ENCODE data around the gene ZNF334.

Gene ZNF334

GRCh38 chr20:46545077-46545826 is 31.9 kb upstream of the ZNF334 start:
- DNase-seq: no peak

- no peak for DNase-seq
Measured at GRCh38 chr20:46544576-46544975, 31.2 kb upstream of the ZNF334 start.

- no peak for DNase-seq
Measured at GRCh38 chr20:46543959-46544358, 30.6 kb upstream of the ZNF334 start.

GRCh38 chr20:46543033-46543432 is 29.7 kb upstream of the ZNF334 start:
- no peak for DNase-seq

- no peak for DNase-seq
Measured at GRCh38 chr20:46541229-46541935, 28.0 kb upstream of the ZNF334 start.

- no peak for DNase-seq
Measured at GRCh38 chr20:46539113-46539512, 25.8 kb upstream of the ZNF334 start.

GRCh38 chr20:46530640-46531039 is 17.3 kb upstream of the ZNF334 start:
- no peak for DNase-seq

GRCh38 chr20:46523696-46524328 is 10.5 kb upstream of the ZNF334 start:
- DNase-seq: no peak

- DNase-seq: no peak
Measured at GRCh38 chr20:46523108-46523507, 9.7 kb upstream of the ZNF334 start.

GRCh38 chr20:46520976-46521579 is 7.7 kb upstream of the ZNF334 start:
- peak; percentile 13 for DNase-seq

GRCh38 chr20:46520540-46520939 is 7.2 kb upstream of the ZNF334 start:
- DNase-seq: no peak

GRCh38 chr20:46519471-46520068 is 6.2 kb upstream of the ZNF334 start:
- no peak for DNase-seq

- DNase-seq: no peak
Measured at GRCh38 chr20:46509523-46509922, 3.8 kb downstream of the ZNF334 start.

GRCh38 chr20:46507760-46508407 is 5.5 kb downstream of the ZNF334 start:
- DNase-seq: no peak

- no peak for DNase-seq
Measured at GRCh38 chr20:46505506-46505905, 7.9 kb downstream of the ZNF334 start.

GRCh38 chr20:46501961-46502360 is 11.4 kb downstream of the ZNF334 start:
- DNase-seq: no peak

GRCh38 chr20:46501337-46501942 is 11.9 kb downstream of the ZNF334 start:
- no peak for DNase-seq

- DNase-seq: no peak
Measured at GRCh38 chr20:46494077-46494476, 19.3 kb downstream of the ZNF334 start.

GRCh38 chr20:46491354-46491753 is 22.0 kb downstream of the ZNF334 start:
- no peak for DNase-seq

- DNase-seq: no peak
Measured at GRCh38 chr20:46488451-46488850, 24.9 kb downstream of the ZNF334 start.

- DNase-seq: no peak
Measured at GRCh38 chr20:46487628-46488027, 25.7 kb downstream of the ZNF334 start.

- no peak for DNase-seq
Measured at GRCh38 chr20:46485431-46485830, 27.9 kb downstream of the ZNF334 start.
